K562 (cell line): ENCODE measurements around the gene PLPP1. TPM values are rescaled to one million over a fixed set of nuclear protein-coding genes. Genes with fewer than 3 reads are reported as not detected.

Experiments used
- ARID1B ChIP-seq: fragments of 450-650 bp; IDR thresholded peaks from 2 replicates; pipeline ENCODE4 v1.6.1; 2016; ENCODE audit warnings: antibody characterized with exemption, mild to moderate bottlenecking, inconsistent platforms
- ATF3 ChIP-seq, 2 experiments: fragments of 450-650 bp in 1 of 2; sonication (generic) in 1 of 2; formaldehyde crosslinking in 1 of 2; IDR thresholded peaks in 1 of 2; conservative IDR thresholded peaks in 1 of 2; 2 replicates each; pipeline versions ENCODE4 v1.6.1 to v1.8.1; 2016 to 2023; ENCODE audit warnings: mild to moderate bottlenecking in 2 of 2, moderate library complexity in 2 of 2, inconsistent platforms in 1 of 2, missing genetic modification reagents in 1 of 2
- C11orf30 ChIP-seq: fragments of 450-650 bp; IDR thresholded peaks from 2 replicates; pipeline ENCODE4 v1.6.1; 2016; ENCODE audit warnings: low read depth, mild to moderate bottlenecking
- CHD2 ChIP-seq: IDR thresholded peaks from 2 replicates; pipeline ENCODE4 v1.6.1; 2011; ENCODE audit warnings: low read depth, low read length
- CHD4 ChIP-seq: fragments of 200-600 bp; sonication (generic); IDR thresholded peaks from 3 replicates; pipeline ENCODE4 v1.6.1; 2012; ENCODE audit warnings: low read depth, mild to moderate bottlenecking, mixed read lengths, low read length, inconsistent platforms; ENCODE audit not compliant: insufficient read depth, insufficient replicate concordance, poor library complexity, severe bottlenecking
- E4F1 ChIP-seq: fragments of 250-450 bp; sonication (Bioruptor Pico); IDR thresholded peaks from 2 replicates; pipeline ENCODE4 v1.5.0; 2021; ENCODE audit warnings: mild to moderate bottlenecking, borderline replicate concordance
- EP400 ChIP-seq: fragments of 450-650 bp; IDR thresholded peaks from 2 replicates; pipeline ENCODE4 v1.6.1; 2017; ENCODE audit warnings: antibody characterized with exemption, mild to moderate bottlenecking, moderate library complexity
- HDAC3 ChIP-seq: fragments of 450-650 bp; IDR thresholded peaks from 2 replicates; pipeline ENCODE4 v1.6.1; 2018; ENCODE audit warnings: borderline replicate concordance, mild to moderate bottlenecking, moderate library complexity; ENCODE audit not compliant: partially characterized antibody
- MYBL2 ChIP-seq, 2 experiments: fragments of 450-650 bp in 1 of 2; sonication (generic) in 1 of 2; formaldehyde crosslinking in 1 of 2; IDR thresholded peaks; 2 replicates each; pipeline versions ENCODE4 v1.6.1 to v1.8.1; 2017 to 2022; ENCODE audit warnings: borderline replicate concordance in 1 of 2, inconsistent platforms in 1 of 2, low read depth in 1 of 2, mild to moderate bottlenecking in 1 of 2, missing genetic modification reagents in 1 of 2, moderate library complexity in 1 of 2
- NFE2L1 ChIP-seq: fragments of 450-650 bp; IDR thresholded peaks from 2 replicates; pipeline ENCODE4 v1.6.1; 2016; ENCODE audit warnings: missing genetic modification characterization, low read depth, mild to moderate bottlenecking, missing compliant biosample characterization, moderate library complexity, borderline replicate concordance
- PREB ChIP-seq: sonication (generic); formaldehyde crosslinking; IDR thresholded peaks from 2 replicates; pipeline ENCODE4 v1.8.1; 2023; ENCODE audit warnings: mild to moderate bottlenecking, missing genetic modification reagents
- SLC30A9 ChIP-seq: fragments of 250-450 bp; sonication (Bioruptor Pico); IDR thresholded peaks from 2 replicates; pipeline ENCODE4 v1.8.0; 2022; ENCODE audit warnings: mild to moderate bottlenecking, moderate library complexity
- SMAD1 ChIP-seq: fragments of 150-350 bp; IDR thresholded peaks from 2 replicates; pipeline ENCODE4 v1.6.1; 2014; ENCODE audit warnings: low read length, low read depth; ENCODE audit not compliant: partially characterized antibody
- XRCC3 ChIP-seq: fragments of 450-650 bp; IDR thresholded peaks from 2 replicates; pipeline ENCODE4 v1.6.1; 2017; ENCODE audit warnings: mild to moderate bottlenecking, moderate library complexity
- ZKSCAN1 ChIP-seq: fragments of 150-350 bp; IDR thresholded peaks from 2 replicates; pipeline ENCODE4 v1.6.1; 2016; ENCODE audit warnings: low read depth, low read length
- ZKSCAN3 ChIP-seq: fragments of 250-450 bp; sonication (Bioruptor Pico); IDR thresholded peaks from 2 replicates; pipeline ENCODE4 v1.4.0; 2020
- ZNF140 ChIP-seq: fragments of 250-450 bp; sonication (Bioruptor Pico); IDR thresholded peaks from 2 replicates; pipeline ENCODE4 v1.8.0; 2021; ENCODE audit warnings: moderate library complexity, mild to moderate bottlenecking, inconsistent platforms
- ZNF398 ChIP-seq: fragments of 250-450 bp; sonication (Bioruptor Pico); IDR thresholded peaks from 2 replicates; pipeline ENCODE4 v1.8.0; 2021; ENCODE audit warnings: moderate library complexity, mild to moderate bottlenecking, inconsistent platforms
- ZNF586 ChIP-seq: fragments of 450-650 bp; formaldehyde crosslinking; conservative IDR thresholded peaks from 2 replicates; pipeline ENCODE4 v1.4.0; 2020; ENCODE audit warnings: mild to moderate bottlenecking, moderate library complexity
- polyA plus RNA-seq, 8 experiments: library from polyadenylated mRNA; depleted of rRNA in 4 of 8; stranded (reverse) in 5 of 8; unstranded in 3 of 8; fragments of >200 nt; fragmentation: Nextera tagmentation in 2 of 8; fragmentation: Illumina TruSeq in 1 of 8; extraction: Ambion mirVana in 2 of 8; extraction: Trizol in 1 of 8; gene quantifications; 2 replicates each; pipeline versions ENCODE4 v1.2.1 to v1.2.3, GENCODE V29; 2011 to 2014; ENCODE audit warnings: inconsistent platforms in 1 of 8, missing spikeins in 1 of 8
- total RNA-seq, 7 experiments: library from RNA; depleted of rRNA in 6 of 7; stranded (reverse); fragments of >200 nt in 6 of 7; fragmentation: Illumina TruSeq in 2 of 7; extraction: Trizol in 2 of 7; gene quantifications; 2 replicates each; pipeline versions ENCODE4 v1.2.1 to v1.2.3, GENCODE V29; 2011 to 2021; ENCODE audit warnings: low replicate concordance in 1 of 7
- TF ChIP-seq, protein P1 (sequence below): fragments of 450-650 bp; formaldehyde crosslinking; IDR thresholded peaks from 2 replicates; pipeline ENCODE4 v1.4.0; 2022; ENCODE audit warnings: missing genetic modification characterization

PLPP1 gene
- total and polyA plus RNA-seq, 9 of the 15 experiments (the other 6 are each of a cell fraction or from before 2014, with no cell fraction given), result 0.04 to 0.24 (median 0.04) TPM; not detected in 6

DNA sequence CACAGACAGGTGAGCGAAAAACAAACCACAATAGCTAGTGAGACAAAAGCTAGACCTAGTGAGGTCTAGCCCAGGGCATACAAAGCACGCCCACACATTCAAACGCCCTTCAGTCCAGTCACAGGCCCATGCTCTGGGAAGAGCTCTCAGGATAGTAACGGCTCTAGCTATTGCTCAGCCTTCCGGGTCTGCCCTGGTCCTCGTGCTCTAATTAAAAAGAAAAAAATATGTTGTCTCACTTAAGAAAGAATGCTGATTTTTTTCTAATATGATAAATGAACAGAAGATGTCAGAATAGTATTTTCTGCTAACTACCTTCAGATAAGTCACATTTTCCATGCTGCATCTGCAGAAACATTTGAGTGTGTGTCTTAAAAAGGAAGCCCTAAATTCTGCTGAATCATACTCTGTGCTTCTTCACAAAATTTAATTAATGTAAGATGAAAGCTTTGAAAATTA is 94.5 kb downstream of the PLPP1 start (continued):
- TF ChIP-seq ZNF398 (CRISPR knock-in tag) (no peak), ATF3 (IDR thresholded peaks at IDR 0.05) (peak; percentile 34; the same call in 1 of the 2 replicates), ATF3 (CRISPR knock-in tag; conservative IDR thresholded peaks at IDR 0.05) (no peak), NFE2L1 (peak; percentile 68), E4F1 (CRISPR knock-in tag) (no peak), ZNF586 (CRISPR knock-in tag) (no peak), SLC30A9 (CRISPR knock-in tag) (no peak), C11orf30 (peak; percentile 82), MYBL2 (IDR thresholded peaks at IDR 0.05; ENCODE audit: low read depth) (peak; percentile 77), MYBL2 (CRISPR knock-in tag; IDR thresholded peaks at IDR 0.05; ENCODE audit: borderline replicate concordance) (no peak), ZKSCAN3 (peak; percentile 56; the same call in 1 of the 2 replicates), XRCC3 (no peak), ZNF140 (CRISPR knock-in tag) (no peak), CHD2 (no peak), ZKSCAN1 (no peak), EP400 (peak; percentile 46; the same call in 1 of the 2 replicates), ARID1B (peak; percentile 15; the same call in 1 of the 2 replicates), SMAD1 (no peak), HDAC3 (no peak), CHD4 (no peak), PREB (no peak)
- TF ChIP-seq, protein P1, sequence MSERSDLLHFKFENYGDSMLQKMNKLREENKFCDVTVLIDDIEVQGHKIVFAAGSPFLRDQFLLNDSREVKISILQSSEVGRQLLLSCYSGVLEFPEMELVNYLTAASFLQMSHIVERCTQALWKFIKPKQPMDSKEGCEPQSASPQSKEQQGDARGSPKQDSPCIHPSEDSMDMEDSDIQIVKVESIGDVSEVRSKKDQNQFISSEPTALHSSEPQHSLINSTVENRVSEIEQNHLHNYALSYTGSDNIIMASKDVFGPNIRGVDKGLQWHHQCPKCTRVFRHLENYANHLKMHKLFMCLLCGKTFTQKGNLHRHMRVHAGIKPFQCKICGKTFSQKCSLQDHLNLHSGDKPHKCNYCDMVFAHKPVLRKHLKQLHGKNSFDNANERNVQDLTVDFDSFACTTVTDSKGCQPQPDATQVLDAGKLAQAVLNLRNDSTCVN (CRISPR knock-in tag), result no peak
